MM.1S (cell line): ENCODE data around the gene ACKR4.

Experiments
- CTCF ChIP-seq: fragments of 300-600 bp; sonication (generic); IDR thresholded peaks from 2 replicates; pipeline ENCODE4 v1.5.1; 2016; ENCODE audit warnings: antibody characterized with exemption, low read length, mixed read lengths
- EZH2 ChIP-seq: fragments of 300-600 bp; sonication (generic); optimal IDR thresholded peaks from 2 replicates; pipeline ENCODE3; 2017; ENCODE audit warnings: low read depth, mild to moderate bottlenecking, antibody characterized with exemption, low read length, mixed read lengths
- EZH2phosphoT487 ChIP-seq: fragments of 300-600 bp; sonication (generic); IDR thresholded peaks from 2 replicates; pipeline ENCODE4 v1.6.1; 2018; ENCODE audit warnings: antibody characterized with exemption, low read length

GRCh38 chr3:132563420-132564069 lies 33.5 kb upstream of the ACKR4 start:
- TF ChIP-seq CTCF, result no peak
- TF ChIP-seq EZH2phosphoT487, result no peak
- no peak for TF ChIP-seq EZH2
